Astrocyte of the hippocampus (primary cell): ENCODE data around the gene SPEF2.
"Not testable (repeated sequence)": the region's sequence is repeated elsewhere in the genome, so short reads cannot be mapped to it uniquely, and the experiment has no call there.

ENCODE experiments used
- DNase-seq: peaks from one replicate; pipeline ENCODE4 v3.0.0; 2011; ENCODE audit warnings: low read depth, low spot score

The SPEF2 gene

GRCh38 chr5:35853631-35854030 lies 236.0 kb downstream of the SPEF2 start:
- DNase-seq, result no peak

GRCh38 chr5:35854248-35854647 lies 236.6 kb downstream of the SPEF2 start:
- no peak for DNase-seq

- DNase-seq, result no peak
Observed at GRCh38 chr5:35855187-35855586, 237.5 kb downstream of the SPEF2 start.

- DNase-seq, result not testable (repeated sequence)
Observed at GRCh38 chr5:35856186-35856764, 238.6 kb downstream of the SPEF2 start.

- no peak for DNase-seq
Observed at GRCh38 chr5:35856765-35857351, 239.2 kb downstream of the SPEF2 start, which contains the start of gene IL7R. TSS of gene IL7R (plus strand) at chr5:35856891. CDS start at chr5:35856978, 87 bp downstream.

- peak; percentile 65 for DNase-seq
Observed at GRCh38 chr5:35857606-35858205, 240.0 kb downstream of the SPEF2 start.

GRCh38 chr5:35859101-35859661 lies 241.5 kb downstream of the SPEF2 start:
- peak; percentile 90 for DNase-seq

GRCh38 chr5:35860686-35861085 lies 243.0 kb downstream of the SPEF2 start:
- no peak for DNase-seq

- DNase-seq, result no peak
Observed at GRCh38 chr5:35861718-35862117, 244.1 kb downstream of the SPEF2 start.

GRCh38 chr5:35862126-35862525 lies 244.5 kb downstream of the SPEF2 start:
- DNase-seq, result no peak

GRCh38 chr5:35863159-35863558 lies 245.5 kb downstream of the SPEF2 start:
- DNase-seq, result no peak
